T-helper 1 cell treated with Interleukin-12 subunit alpha and Interleukin-12 subunit beta and Interleukin-4 antibody, amounts not matched to agents 30 μg/mL and 1 μg/mL, for 36 hours (primary cell): ENCODE measurements around the gene CCNA1.

Source experiments
- H3K27ac Mint-ChIP-seq: one replicate; pipeline ENCODE4 v1.8.0; 2021; ENCODE audit warnings: mild to moderate bottlenecking, mixed read lengths
- H3K27me3 Mint-ChIP-seq: one replicate; pipeline ENCODE4 v1.8.0; 2021; ENCODE audit warnings: low read depth, mixed read lengths
- H3K36me3 Mint-ChIP-seq: one replicate; pipeline ENCODE4 v1.8.0; 2021; ENCODE audit warnings: low read depth, mixed read lengths
- H3K4me1 Mint-ChIP-seq: one replicate; pipeline ENCODE4 v1.8.0; 2021; ENCODE audit warnings: low read depth, mixed read lengths
- H3K4me3 Mint-ChIP-seq: one replicate; pipeline ENCODE4 v1.8.0; 2021; ENCODE audit warnings: mild to moderate bottlenecking, moderate library complexity, mixed read lengths
- H3K9me3 Mint-ChIP-seq: one replicate; pipeline ENCODE4 v1.8.0; 2021; ENCODE audit warnings: mixed read lengths

CCNA1 gene

DNA sequence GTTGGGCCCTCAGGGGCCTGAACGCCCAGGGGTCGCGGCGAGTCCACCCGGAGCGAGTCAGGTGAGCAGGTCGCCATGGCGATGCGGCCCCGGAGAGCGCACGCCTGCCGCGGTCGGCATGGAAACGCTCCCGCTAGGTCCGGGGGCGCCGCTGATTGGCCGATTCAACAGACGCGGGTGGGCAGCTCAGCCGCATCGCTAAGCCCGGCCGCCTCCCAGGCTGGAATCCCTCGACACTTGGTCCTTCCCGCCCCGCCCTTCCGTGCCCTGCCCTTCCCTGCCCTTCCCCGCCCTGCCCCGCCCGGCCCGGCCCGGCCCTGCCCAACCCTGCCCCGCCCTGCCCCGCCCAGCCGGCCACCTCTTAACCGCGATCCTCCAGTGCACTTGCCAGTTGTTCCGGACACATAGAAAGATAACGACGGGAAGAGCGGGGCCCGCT, at the start of gene CCNA1:
Gene CCNA1 (plus strand): TSS at position 390 of the 439 bp plus-strand sequence. CDS start 562 bp downstream, outside the sequence.
- no peaks in the 10 kb centered on the region for H3K36me3 Mint-ChIP-seq
- H3K4me3 Mint-ChIP-seq: peak within 1 kb of the TSS; percentile 69
- peak within 1 kb of the TSS; percentile 9 for H3K27ac Mint-ChIP-seq
- no peaks in the 10 kb centered on the region for H3K9me3 Mint-ChIP-seq
- peaks cover 21% of the 10 kb centered on the region for H3K4me1 Mint-ChIP-seq
- H3K27me3 Mint-ChIP-seq: peaks cover 54% of the 10 kb centered on the region

DNA sequence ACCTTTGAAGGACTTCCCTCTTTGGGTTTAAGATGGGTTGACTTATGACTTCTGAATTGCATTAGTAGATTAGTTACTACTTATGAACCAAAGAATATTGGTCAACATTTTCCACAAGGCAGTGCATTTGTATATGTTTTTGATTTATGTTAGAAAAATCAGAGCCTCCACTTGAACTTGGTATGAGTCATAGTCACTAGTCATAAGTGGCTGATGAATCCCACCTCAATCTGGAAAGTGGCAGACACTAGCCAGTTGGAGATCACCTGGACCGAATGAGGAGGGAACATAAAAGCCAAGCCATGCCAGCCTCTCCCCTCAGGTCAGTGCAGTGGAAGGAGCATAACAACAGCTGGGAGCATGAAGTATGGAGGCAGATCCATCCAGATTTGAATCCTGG, 46.8 kb upstream of the CCNA1 start:
- H3K27me3 Mint-ChIP-seq: peaks cover 18% of the 10 kb centered on the region
- H3K4me1 Mint-ChIP-seq: no peaks in the 10 kb centered on the region
- no peaks in the 10 kb centered on the region for H3K36me3 Mint-ChIP-seq
- no peaks in the 10 kb centered on the region for H3K9me3 Mint-ChIP-seq
- H3K4me3 Mint-ChIP-seq: no peak overlapping the region
- no peak overlapping the region for H3K27ac Mint-ChIP-seq

DNA sequence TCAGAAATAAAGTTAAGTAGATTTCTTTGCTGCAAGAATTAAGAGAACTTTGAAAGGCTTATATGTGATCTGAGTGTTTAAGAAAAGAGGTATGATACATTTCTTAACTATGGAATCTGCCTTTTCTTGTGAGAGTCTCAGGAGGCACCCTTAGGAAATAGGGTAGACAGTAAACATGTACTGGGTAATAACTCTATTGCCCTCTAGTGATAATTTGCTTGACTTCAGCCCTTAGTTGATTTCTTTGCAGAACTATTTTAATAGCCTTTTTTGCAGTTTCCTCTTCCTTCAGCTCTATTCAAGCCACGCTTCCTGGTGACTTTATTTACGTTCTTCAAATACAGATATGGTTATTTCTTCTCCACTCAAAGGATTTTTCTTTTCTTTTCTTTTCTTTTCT, 37.0 kb upstream of the CCNA1 start:
- H3K4me1 Mint-ChIP-seq: no peaks in the 10 kb centered on the region
- H3K27ac Mint-ChIP-seq: no peak overlapping the region
- no peaks in the 10 kb centered on the region for H3K36me3 Mint-ChIP-seq
- H3K4me3 Mint-ChIP-seq: no peak overlapping the region
- no peaks in the 10 kb centered on the region for H3K9me3 Mint-ChIP-seq
- peaks cover 5% of the 10 kb centered on the region for H3K27me3 Mint-ChIP-seq

DNA sequence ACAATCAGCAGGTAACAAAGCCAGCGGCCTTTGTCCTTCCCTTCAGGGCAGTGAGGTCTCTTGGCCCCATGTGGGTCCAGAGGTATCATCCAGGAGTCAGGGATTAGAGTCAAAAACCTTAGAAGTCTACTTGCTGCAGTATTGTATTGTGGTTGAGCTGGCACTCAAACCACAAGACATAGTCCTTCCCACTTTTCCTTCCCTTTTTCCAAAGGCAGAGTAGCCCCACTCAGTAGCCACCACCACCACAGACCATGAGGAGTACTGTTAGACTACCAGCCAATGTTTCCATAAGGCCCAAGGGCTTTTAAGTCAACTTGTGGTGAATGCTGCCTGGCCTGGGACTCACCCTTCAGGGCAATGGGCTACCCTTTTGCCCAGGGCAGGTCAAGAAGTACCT, 27.1 kb upstream of the CCNA1 start:
- Mint-ChIP-seq H3K4me3 (no peak overlapping the region), H3K36me3 (no peaks in the 10 kb centered on the region), H3K9me3 (no peaks in the 10 kb centered on the region), H3K4me1 (no peaks in the 10 kb centered on the region), H3K27me3 (peaks cover 38% of the 10 kb centered on the region), H3K27ac (no peak overlapping the region)

DNA sequence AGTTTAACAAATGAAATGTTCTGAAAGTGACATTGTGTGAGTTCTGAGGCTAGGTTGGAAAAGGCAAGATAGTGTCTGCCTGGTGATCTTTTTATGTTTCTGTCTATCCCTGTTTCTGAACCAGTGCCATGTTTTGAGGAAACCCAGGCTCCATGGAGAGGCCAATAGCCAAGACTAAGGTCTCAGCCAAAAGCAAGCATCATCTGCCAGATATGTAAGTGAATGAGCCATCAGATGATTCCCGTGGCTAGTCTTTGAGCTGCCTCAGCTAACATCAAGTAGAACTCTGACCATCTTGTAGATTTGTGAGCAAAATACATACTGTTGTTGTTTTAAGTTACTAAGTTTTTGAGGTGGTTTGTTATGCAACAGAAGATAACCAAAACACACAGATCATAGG, 19.6 kb upstream of the CCNA1 start:
- Mint-ChIP-seq H3K4me1 (peaks cover 22% of the 10 kb centered on the region), H3K27ac (no peak overlapping the region), H3K27me3 (peaks cover 18% of the 10 kb centered on the region), H3K4me3 (no peak overlapping the region), H3K36me3 (peaks cover 5% of the 10 kb centered on the region), H3K9me3 (peaks cover 12% of the 10 kb centered on the region)

DNA sequence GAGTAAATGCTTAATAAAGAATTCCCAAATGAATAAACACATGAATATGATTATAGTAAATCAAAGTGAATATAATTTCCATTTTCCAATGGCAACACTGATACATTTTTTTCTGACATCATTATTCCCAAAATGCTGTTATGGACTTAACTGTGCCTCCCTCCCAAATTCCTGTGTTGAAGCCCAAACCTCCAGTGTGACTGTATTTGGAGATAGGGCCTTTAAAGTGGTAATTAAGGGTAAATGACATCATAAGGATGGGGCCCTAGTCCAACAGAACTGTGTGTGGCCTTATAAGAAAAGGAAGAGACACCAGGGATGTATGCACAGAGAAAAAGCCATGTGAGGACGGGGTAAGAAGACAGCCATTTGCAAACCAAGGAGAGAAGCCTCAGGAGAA, 19.1 kb upstream of the CCNA1 start:
- no peak overlapping the region for H3K27ac Mint-ChIP-seq
- H3K4me1 Mint-ChIP-seq: peaks cover 26% of the 10 kb centered on the region
- peaks cover 14% of the 10 kb centered on the region for H3K27me3 Mint-ChIP-seq
- peaks cover 12% of the 10 kb centered on the region for H3K9me3 Mint-ChIP-seq
- H3K36me3 Mint-ChIP-seq: peaks cover 5% of the 10 kb centered on the region
- H3K4me3 Mint-ChIP-seq: no peak overlapping the region

DNA sequence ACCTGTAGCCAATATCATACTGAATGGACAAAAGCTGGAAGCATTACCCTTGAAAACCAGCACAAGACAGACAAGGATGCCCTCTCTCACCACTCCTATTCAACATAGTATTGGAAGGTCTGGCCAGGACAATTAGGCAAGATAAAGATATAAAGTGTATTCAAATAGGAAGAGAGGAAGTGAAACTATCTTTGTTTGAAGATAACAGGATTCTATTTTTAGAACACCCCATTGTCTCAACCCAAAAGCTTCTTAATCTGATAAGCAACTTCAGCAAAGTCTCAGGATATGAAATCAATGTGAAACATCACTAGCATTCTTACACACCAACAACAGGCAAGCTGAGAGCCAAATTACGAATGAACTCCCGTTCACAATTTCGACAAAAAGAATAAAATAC, 17.8 kb upstream of the CCNA1 start:
- peaks cover 12% of the 10 kb centered on the region for H3K9me3 Mint-ChIP-seq
- peak overlapping the region; percentile 65 for H3K27ac Mint-ChIP-seq
- H3K4me1 Mint-ChIP-seq: peaks cover 34% of the 10 kb centered on the region
- no peak overlapping the region for H3K4me3 Mint-ChIP-seq
- peaks cover 6% of the 10 kb centered on the region for H3K27me3 Mint-ChIP-seq
- H3K36me3 Mint-ChIP-seq: peaks cover 5% of the 10 kb centered on the region

DNA sequence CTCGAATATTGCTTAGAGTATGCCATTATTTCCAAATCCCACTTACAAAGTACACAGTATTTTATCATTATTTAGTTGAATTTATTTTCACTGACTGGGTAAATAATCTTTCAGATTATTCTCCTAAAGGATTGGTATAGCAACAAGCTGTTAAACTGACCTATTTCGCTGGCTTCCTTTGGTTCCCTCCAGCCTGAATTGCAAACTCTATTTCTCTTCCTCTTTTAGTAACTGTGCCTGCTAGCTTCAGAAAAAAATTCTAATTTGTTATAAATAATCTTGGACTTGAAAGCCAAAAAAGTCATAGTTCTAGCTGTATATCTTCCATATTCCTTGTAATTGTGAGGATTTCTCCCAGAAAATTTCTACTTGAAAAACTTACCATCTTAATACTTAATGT, 15.0 kb upstream of the CCNA1 start:
- H3K27me3 Mint-ChIP-seq: peaks cover 4% of the 10 kb centered on the region
- peaks cover 5% of the 10 kb centered on the region for H3K36me3 Mint-ChIP-seq
- H3K9me3 Mint-ChIP-seq: peaks cover 12% of the 10 kb centered on the region
- H3K27ac Mint-ChIP-seq: no peak overlapping the region
- no peak overlapping the region for H3K4me3 Mint-ChIP-seq
- peaks cover 52% of the 10 kb centered on the region for H3K4me1 Mint-ChIP-seq

DNA sequence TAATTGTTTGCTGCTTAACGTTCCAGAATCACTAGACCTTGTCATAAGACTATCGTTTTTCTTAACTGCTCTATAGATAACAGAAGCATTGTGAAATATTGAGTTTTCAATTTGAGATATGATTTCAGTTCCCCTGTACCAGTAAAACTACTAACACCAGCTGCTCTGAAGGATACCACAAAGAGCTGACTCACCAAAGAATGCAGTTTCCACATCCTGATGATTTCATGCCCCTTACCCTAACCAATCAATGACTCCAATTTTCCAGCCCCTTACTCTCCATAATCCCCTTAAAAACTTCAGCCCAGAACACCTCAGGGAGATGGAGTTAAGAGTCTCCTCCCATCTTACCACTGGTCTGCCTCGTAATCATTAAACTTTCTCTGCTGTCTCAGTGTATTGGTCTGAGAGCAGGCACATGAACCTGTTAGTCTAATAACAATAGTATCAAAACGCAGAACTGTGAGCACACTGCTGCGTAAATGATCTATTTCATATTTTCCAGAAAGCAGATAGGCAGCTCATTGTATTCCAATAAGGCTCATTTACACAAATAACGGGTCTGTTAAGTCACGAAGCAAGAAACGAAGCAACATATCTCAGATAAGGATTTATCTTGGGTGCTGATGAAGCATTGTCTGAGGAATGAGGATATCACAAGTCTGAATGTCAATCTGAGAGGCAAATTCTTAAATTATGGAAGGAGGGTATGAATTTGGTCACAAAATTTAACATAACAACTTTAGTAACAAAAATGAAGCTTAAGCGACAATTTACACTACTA, 14.1 kb upstream of the CCNA1 start:
- Mint-ChIP-seq H3K36me3 (peaks cover 5% of the 10 kb centered on the region), H3K9me3 (peaks cover 12% of the 10 kb centered on the region), H3K4me1 (peaks cover 52% of the 10 kb centered on the region), H3K27me3 (peaks cover 5% of the 10 kb centered on the region), H3K27ac (peak overlapping the region; percentile 52), H3K4me3 (peak overlapping the region; percentile 50)

DNA sequence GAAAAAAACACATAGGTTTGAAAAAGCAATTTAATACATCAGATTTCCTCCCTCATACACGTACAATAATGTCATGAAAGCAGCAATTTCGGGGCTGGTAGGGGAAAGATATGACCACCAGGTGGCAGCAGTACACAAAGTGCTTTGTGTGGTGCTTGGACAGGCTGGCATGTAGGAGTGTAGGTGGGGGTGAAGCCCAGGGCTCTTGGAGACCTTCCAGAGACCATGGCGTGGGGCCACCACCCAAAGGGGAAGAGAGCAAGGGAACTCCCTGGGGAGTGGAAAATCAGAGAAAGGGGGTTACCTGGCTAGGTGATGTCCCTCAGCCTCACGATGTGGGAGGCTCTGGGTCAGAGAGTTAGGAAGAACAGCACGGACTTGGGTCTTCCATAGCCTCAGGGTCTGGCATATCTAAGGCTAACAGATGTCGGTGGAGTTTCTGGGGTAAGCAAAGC, 11.8 kb upstream of the CCNA1 start:
- peaks cover 36% of the 10 kb centered on the region for H3K4me1 Mint-ChIP-seq
- H3K27me3 Mint-ChIP-seq: peaks cover 23% of the 10 kb centered on the region
- H3K27ac Mint-ChIP-seq: peak overlapping the region; percentile 81
- peak overlapping the region; percentile 27 for H3K4me3 Mint-ChIP-seq
- no peaks in the 10 kb centered on the region for H3K36me3 Mint-ChIP-seq
- peaks cover 12% of the 10 kb centered on the region for H3K9me3 Mint-ChIP-seq

DNA sequence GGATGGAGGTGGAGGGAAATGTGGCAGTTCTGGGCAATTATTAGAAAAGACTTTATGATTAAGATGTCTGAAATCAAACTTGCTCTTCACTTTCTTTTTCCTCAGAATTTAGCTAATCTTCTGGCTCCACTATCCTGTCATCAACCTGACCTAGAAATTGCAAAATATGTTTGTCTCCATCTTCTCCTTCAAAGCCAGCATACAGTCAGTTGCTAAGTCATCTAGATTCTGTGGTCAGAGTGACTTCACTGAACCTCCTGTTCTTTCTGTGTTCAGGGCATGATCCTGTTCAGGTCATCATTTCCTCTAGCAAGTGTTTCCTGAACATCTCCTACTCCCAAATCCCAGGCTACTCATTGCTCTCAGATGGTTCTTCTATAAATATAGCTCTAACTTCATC, 10.8 kb upstream of the CCNA1 start:
- Mint-ChIP-seq H3K9me3 (peaks cover 5% of the 10 kb centered on the region), H3K27ac (peak overlapping the region; percentile 26), H3K36me3 (no peaks in the 10 kb centered on the region), H3K4me3 (no peak overlapping the region), H3K4me1 (peaks cover 34% of the 10 kb centered on the region), H3K27me3 (peaks cover 33% of the 10 kb centered on the region)

DNA sequence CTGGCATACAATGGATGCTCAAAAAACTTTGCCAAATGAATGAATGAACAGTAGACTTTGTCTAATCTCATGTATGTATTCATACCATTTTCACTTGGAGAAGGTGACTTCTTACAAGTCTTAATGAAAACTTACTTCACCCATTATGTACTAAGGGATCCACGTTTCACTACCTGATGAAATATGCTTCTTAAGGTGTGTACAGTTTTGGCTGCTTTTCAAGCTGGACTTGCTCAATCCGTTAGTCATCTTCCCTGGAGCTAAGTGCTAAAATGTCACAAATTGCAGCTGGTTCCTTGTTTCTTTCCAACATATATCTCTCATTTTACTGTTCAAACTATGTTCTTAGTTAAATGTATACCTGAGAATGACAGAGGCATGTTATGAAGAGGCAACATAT, 4.2 kb upstream of the CCNA1 start:
- peaks cover 5% of the 10 kb centered on the region for H3K9me3 Mint-ChIP-seq
- no peak overlapping the region for H3K4me3 Mint-ChIP-seq
- peaks cover 17% of the 10 kb centered on the region for H3K4me1 Mint-ChIP-seq
- H3K27ac Mint-ChIP-seq: no peak overlapping the region
- H3K36me3 Mint-ChIP-seq: no peaks in the 10 kb centered on the region
- peaks cover 73% of the 10 kb centered on the region for H3K27me3 Mint-ChIP-seq

DNA sequence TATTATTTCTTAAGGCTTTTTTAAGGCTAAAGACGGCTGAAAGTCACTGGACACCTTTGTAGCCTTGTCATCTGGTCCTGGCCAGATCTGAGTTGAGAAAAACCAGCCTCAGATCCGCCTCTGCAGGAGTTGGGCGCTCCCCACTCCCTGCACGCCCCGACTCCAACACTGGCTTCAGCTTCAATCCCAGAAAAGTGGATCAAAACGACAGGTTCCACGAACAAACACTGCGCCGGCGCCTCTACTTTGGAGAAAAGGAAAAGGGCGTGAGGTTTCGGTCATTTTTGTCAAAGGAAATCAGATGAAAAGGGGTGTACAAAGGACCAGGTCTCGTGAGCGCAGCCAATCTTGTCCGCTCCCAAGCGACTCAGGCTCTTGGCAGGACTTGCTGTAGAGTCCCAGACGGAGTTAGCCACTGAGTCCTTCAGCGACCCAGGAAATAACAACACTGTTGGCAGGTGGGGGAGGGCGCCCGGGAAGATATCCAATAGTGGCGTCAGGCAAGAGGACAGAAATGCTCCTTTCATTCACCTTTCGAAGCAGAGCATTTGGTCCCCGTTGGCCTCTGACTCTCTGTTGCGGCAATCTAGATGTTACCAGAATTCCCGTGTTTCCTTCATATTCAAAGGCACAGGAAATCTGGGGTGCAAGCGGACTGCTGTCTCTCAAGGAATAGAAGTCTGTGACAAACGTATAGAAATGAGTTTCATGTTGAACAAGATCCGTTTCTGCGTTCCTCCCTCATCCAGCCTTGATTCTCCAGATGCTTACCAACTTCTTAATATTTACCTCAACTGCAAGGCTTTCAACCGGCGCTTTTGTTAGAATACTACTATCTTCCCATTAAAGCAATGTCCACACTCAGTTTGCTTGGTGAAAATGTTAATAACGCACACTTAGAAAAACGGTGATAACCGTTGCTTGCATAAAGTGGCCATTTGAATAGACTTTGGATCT, 1.8 kb upstream of the CCNA1 start:
- Mint-ChIP-seq H3K27me3 (peaks cover 63% of the 10 kb centered on the region), H3K9me3 (peaks cover under 1% of the 10 kb centered on the region), H3K4me3 (peak overlapping the region; percentile 32)

DNA sequence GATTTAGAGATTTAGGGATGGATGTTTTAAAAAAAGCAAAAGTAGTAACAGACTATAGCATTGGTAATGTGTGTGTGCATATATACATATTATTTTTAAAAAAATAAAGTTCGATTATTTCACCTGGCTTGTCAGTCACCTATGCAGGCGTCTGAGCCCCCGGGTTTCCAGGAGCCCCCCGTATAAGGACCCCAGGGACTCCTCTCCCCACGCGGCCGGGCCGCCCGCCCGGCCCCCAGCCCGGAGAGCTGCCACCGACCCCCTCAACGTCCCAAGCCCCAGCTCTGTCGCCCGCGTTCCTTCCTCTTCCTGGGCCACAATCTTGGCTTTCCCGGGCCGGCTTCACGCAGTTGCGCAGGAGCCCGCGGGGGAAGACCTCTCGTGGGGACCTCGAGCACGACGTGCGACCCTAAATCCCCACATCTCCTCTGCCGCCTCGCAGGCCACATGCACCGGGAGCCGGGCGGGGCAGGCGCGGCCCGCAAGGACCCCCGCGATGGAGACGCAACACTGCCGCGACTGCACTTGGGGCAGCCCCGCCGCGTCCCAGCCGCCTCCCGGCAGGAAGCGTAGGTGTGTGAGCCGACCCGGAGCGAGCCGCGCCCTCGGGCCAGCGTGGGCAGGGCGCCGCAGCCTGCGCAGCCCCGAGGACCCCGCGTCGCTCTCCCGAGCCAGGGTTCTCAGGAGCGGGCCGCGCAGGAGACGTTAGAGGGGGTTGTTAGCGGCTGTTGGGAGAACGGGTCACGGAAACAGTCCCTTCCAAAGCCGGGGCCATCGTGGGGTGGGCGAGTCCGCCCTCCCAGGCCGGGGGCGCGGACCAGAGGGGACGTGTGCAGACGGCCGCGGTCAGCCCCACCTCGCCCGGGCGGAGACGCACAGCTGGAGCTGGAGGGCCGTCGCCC, 840 bp upstream of the CCNA1 start:
- peaks cover 21% of the 10 kb centered on the region for H3K4me1 Mint-ChIP-seq
- H3K27me3 Mint-ChIP-seq: peaks cover 58% of the 10 kb centered on the region
- no peak overlapping the region for H3K27ac Mint-ChIP-seq
- H3K4me3 Mint-ChIP-seq: peak overlapping the region; percentile 55
- no peaks in the 10 kb centered on the region for H3K36me3 Mint-ChIP-seq
- H3K9me3 Mint-ChIP-seq: no peaks in the 10 kb centered on the region

More for the DNA sequence above, 1.8 kb upstream of the CCNA1 start:
- Mint-ChIP-seq H3K4me1 (peaks cover 21% of the 10 kb centered on the region), H3K27ac (no peak overlapping the region), H3K36me3 (no peaks in the 10 kb centered on the region)
